NCI-H1417 treated with DMSO at 0.1 percent for 48 hours (cell line): ENCODE measurements around the gene BRD3OS.

Experiments
- DNase-seq: peaks from one replicate; lab custom pipeline; 2025; lab: John Stamatoyannopoulos, UW

BRD3OS gene

GRCh38 chr9:134004881-134005280 lies 20.4 kb upstream of the BRD3OS start:
- DNase-seq, result no peak

- no peak for DNase-seq
These were observed 19.9 kb upstream of the BRD3OS start for GRCh38 chr9:134005381-134005780.

- no peak for DNase-seq
These were observed 18.1 kb upstream of the BRD3OS start for GRCh38 chr9:134007150-134007549.

- no peak for DNase-seq
These were observed 17.7 kb upstream of the BRD3OS start for GRCh38 chr9:134007571-134007970.

GRCh38 chr9:134010310-134011173 lies 14.7 kb upstream of the BRD3OS start:
- DNase-seq, result no peak

- no peak for DNase-seq
These were observed 13.9 kb upstream of the BRD3OS start for GRCh38 chr9:134011401-134011800.

- no peak for DNase-seq
These were observed 10.3 kb upstream of the BRD3OS start for GRCh38 chr9:134014946-134015345.

GRCh38 chr9:134024214-134024792 lies 978 bp upstream of the BRD3OS start:
- DNase-seq, result no peak

GRCh38 chr9:134025606-134026541 lies 593 bp downstream of the BRD3OS start:
- peak; percentile 3 for DNase-seq

- DNase-seq, result no peak
These were observed 1.3 kb downstream of the BRD3OS start for GRCh38 chr9:134026581-134026980.

GRCh38 chr9:134026981-134027380 lies 1.7 kb downstream of the BRD3OS start:
- DNase-seq, result no peak

GRCh38 chr9:134027561-134027960 lies 2.3 kb downstream of the BRD3OS start:
- no peak for DNase-seq

GRCh38 chr9:134028076-134028475 lies 2.8 kb downstream of the BRD3OS start:
- DNase-seq, result no peak

- DNase-seq, result no peak
These were observed 3.4 kb downstream of the BRD3OS start for GRCh38 chr9:134028575-134029247.

GRCh38 chr9:134029248-134030226 lies 4.3 kb downstream of the BRD3OS start:
- DNase-seq, result no peak

GRCh38 chr9:134030821-134031470 lies 5.7 kb downstream of the BRD3OS start:
- DNase-seq, result no peak

GRCh38 chr9:134031783-134032182 lies 6.5 kb downstream of the BRD3OS start:
- DNase-seq, result no peak

- no peak for DNase-seq
These were observed 7.4 kb downstream of the BRD3OS start for GRCh38 chr9:134032456-134033222.

GRCh38 chr9:134033516-134034214 lies 8.4 kb downstream of the BRD3OS start:
- DNase-seq, result no peak
